K562 (cell line): ENCODE data around the gene OGDH. TPM values are rescaled to one million over a fixed set of nuclear protein-coding genes. Genes with fewer than 3 reads are reported as not detected.

Source experiments
- CHD2 ChIP-seq: IDR thresholded peaks from 2 replicates; pipeline ENCODE4 v1.6.1; 2011; ENCODE audit warnings: low read depth, low read length
- CREB3 ChIP-seq: fragments of 450-650 bp; conservative IDR thresholded peaks from 2 replicates; pipeline ENCODE4 v1.6.1; 2016; ENCODE audit warnings: missing genetic modification characterization, low read depth, mild to moderate bottlenecking, missing compliant biosample characterization, moderate library complexity
- ELF2 ChIP-seq: fragments of 250-450 bp; sonication (Bioruptor Pico); IDR thresholded peaks from 2 replicates; pipeline ENCODE4 v1.5.0; 2021; ENCODE audit warnings: mild to moderate bottlenecking
- JUN ChIP-seq, 2 experiments: sonication (generic) in 1 of 2; formaldehyde crosslinking in 1 of 2; IDR thresholded peaks; 2 replicates each; pipeline versions ENCODE4 v1.6.1 to v1.8.0; 2012 to 2022; ENCODE audit warnings: borderline replicate concordance in 2 of 2, mild to moderate bottlenecking in 2 of 2, improper control_type of control experiment in 1 of 2, low read depth in 1 of 2, low read length in 1 of 2, missing genetic modification reagents in 1 of 2
- LEF1 ChIP-seq: fragments of 450-650 bp; IDR thresholded peaks from 2 replicates; pipeline ENCODE4 v1.6.1; 2016; ENCODE audit warnings: mild to moderate bottlenecking
- MTF1 ChIP-seq: fragments of 250-450 bp; sonication (Bioruptor Pico); IDR thresholded peaks from 2 replicates; pipeline ENCODE4 v1.9.0; 2021; ENCODE audit warnings: moderate library complexity, mild to moderate bottlenecking, inconsistent platforms, borderline replicate concordance
- RBFOX2 ChIP-seq: fragments of 200-400 bp; formaldehyde crosslinking; IDR thresholded peaks from 2 replicates; pipeline ENCODE4 v1.6.1; 2017; ENCODE audit warnings: low read depth, mild to moderate bottlenecking, low read length, moderate library complexity
- RNF2 ChIP-seq: sonication (generic); IDR thresholded peaks from 2 replicates; pipeline ENCODE4 v1.6.1; 2016
- SUPT5H ChIP-seq: fragments of 450-650 bp; IDR thresholded peaks from 2 replicates; pipeline ENCODE4 v1.6.1; 2016
- ZBTB5 ChIP-seq: fragments of 450-650 bp; IDR thresholded peaks from 2 replicates; pipeline ENCODE4 v1.6.1; 2017; ENCODE audit warnings: antibody characterized with exemption
- ZBTB7A ChIP-seq: IDR thresholded peaks from 2 replicates; pipeline ENCODE4 v1.6.1; 2011; ENCODE audit warnings: low read depth, mild to moderate bottlenecking, low read length, moderate library complexity, borderline replicate concordance; ENCODE audit not compliant: control insufficient read depth
- polyA plus RNA-seq, 8 experiments: library from polyadenylated mRNA; depleted of rRNA in 4 of 8; stranded (reverse) in 5 of 8; unstranded in 3 of 8; fragments of >200 nt; fragmentation: Nextera tagmentation in 2 of 8; fragmentation: Illumina TruSeq in 1 of 8; extraction: Ambion mirVana in 2 of 8; extraction: Trizol in 1 of 8; gene quantifications; 2 replicates each; pipeline versions ENCODE4 v1.2.1 to v1.2.3, GENCODE V29; 2011 to 2014; ENCODE audit warnings: inconsistent platforms in 1 of 8, missing spikeins in 1 of 8
- total RNA-seq, 7 experiments: library from RNA; depleted of rRNA in 6 of 7; stranded (reverse); fragments of >200 nt in 6 of 7; fragmentation: Illumina TruSeq in 2 of 7; extraction: Trizol in 2 of 7; gene quantifications; 2 replicates each; pipeline versions ENCODE4 v1.2.1 to v1.2.3, GENCODE V29; 2011 to 2021; ENCODE audit warnings: low replicate concordance in 1 of 7

Gene OGDH
- total and polyA plus RNA-seq, 9 of the 15 experiments (the other 6 are each of a cell fraction or from before 2014, with no cell fraction given) = 3.1 to 80.3 (median 23.5) TPM

- TF ChIP-seq ELF2 (CRISPR knock-in tag) = peak; percentile 87
- no peak for TF ChIP-seq LEF1
- no peak for TF ChIP-seq MTF1
- TF ChIP-seq CHD2 = peak; percentile 89
- peak; percentile 95 for TF ChIP-seq ZBTB5
- peak; percentile 77; the same call in 1 of the 2 replicates for TF ChIP-seq RNF2
- no peak; the same call in 1 of the 2 replicates for TF ChIP-seq JUN (IDR thresholded peaks at IDR 0.05; ENCODE audit: borderline replicate concordance, low read depth, low read length)
- 0 out of 2 replicates have a peak, but pooled peaks have one; percentile 45 for TF ChIP-seq JUN (CRISPR knock-in tag; IDR thresholded peaks at IDR 0.05; ENCODE audit: borderline replicate concordance)
- peak; percentile 57; the same call in 1 of the 2 replicates for TF ChIP-seq ZBTB7A
- TF ChIP-seq CREB3 (tag) = 0 out of 2 replicates have a peak, but pooled peaks have one; percentile 44
- TF ChIP-seq SUPT5H = peak; percentile 96
- TF ChIP-seq RBFOX2 = peak; percentile 98
Measured at GRCh38 chr7:44573464-44574286, 32.8 kb upstream of the OGDH start, which contains the start of gene DDX56 (continued).
